Astrocyte (in vitro differentiated cells and primary cell): ENCODE data around the gene KLHL26. TPM values are rescaled to one million over a fixed set of nuclear protein-coding genes. Genes with fewer than 3 reads are reported as not detected.

ENCODE experiments used
- DNase-seq: peaks from one replicate; pipeline ENCODE4 v3.0.0-alpha.2; 2010; ENCODE audit warnings: low read depth
- FAIRE-seq: peaks from 2 replicates; lab custom pipeline; 2011; peaks lifted over from hg19 to GRCh38; lab: Jason Lieb, UNC
- H2AFZ ChIP-seq: 2 replicates; pipeline ENCODE4 v1.6.0; 2012; ENCODE audit warnings: low read depth, low read length, inconsistent platforms
- H3K27ac ChIP-seq: 2 replicates; pipeline ENCODE4 v1.5.1; 2011; ENCODE audit warnings: low read depth, low read length, inconsistent platforms
- H3K27me3 ChIP-seq: 2 replicates; pipeline ENCODE4 v1.6.0; 2011; ENCODE audit warnings: low read length, inconsistent platforms; ENCODE audit not compliant: insufficient read depth
- H3K36me3 ChIP-seq: 2 replicates; pipeline ENCODE4 v1.5.1; 2011; ENCODE audit warnings: low read length, inconsistent platforms; ENCODE audit not compliant: insufficient read depth
- H3K4me1 ChIP-seq: 2 replicates; pipeline ENCODE4 v1.5.1; 2011; ENCODE audit warnings: low read length, inconsistent platforms; ENCODE audit not compliant: insufficient read depth
- H3K4me2 ChIP-seq: 2 replicates; pipeline ENCODE4 v1.6.0; 2012; ENCODE audit warnings: low read length, inconsistent platforms
- H3K4me3 ChIP-seq: 2 replicates; pipeline ENCODE4 v1.5.1; 2011; ENCODE audit warnings: low read depth, mild to moderate bottlenecking, low read length, inconsistent platforms; ENCODE audit not compliant: insufficient read depth
- H3K79me2 ChIP-seq: 2 replicates; pipeline ENCODE4 v1.6.0; 2012; ENCODE audit warnings: mild to moderate bottlenecking, low read length, inconsistent platforms; ENCODE audit not compliant: insufficient read depth
- H3K9ac ChIP-seq: 2 replicates; pipeline ENCODE4 v1.6.0; 2012; ENCODE audit warnings: mild to moderate bottlenecking, low read length, inconsistent platforms
- H3K9me3 ChIP-seq: 2 replicates; pipeline ENCODE4 v1.5.1; 2012; ENCODE audit warnings: low read depth, mild to moderate bottlenecking, low read length, inconsistent platforms; ENCODE audit not compliant: insufficient read depth
- H4K20me1 ChIP-seq: 2 replicates; pipeline ENCODE4 v1.6.0; 2012; ENCODE audit warnings: low read length, inconsistent platforms; ENCODE audit not compliant: insufficient read depth
- H3K27ac Mint-ChIP-seq: one replicate; pipeline ENCODE4 v1.8.0; 2021; ENCODE audit warnings: mild to moderate bottlenecking, mixed read lengths; ENCODE audit not compliant: unreplicated experiment
- H3K27me3 Mint-ChIP-seq: one replicate; pipeline ENCODE4 v1.8.0; 2021; ENCODE audit warnings: low read depth, mixed read lengths; ENCODE audit not compliant: unreplicated experiment
- H3K36me3 Mint-ChIP-seq: one replicate; pipeline ENCODE4 v1.8.0; 2021; ENCODE audit warnings: low read depth, mixed read lengths; ENCODE audit not compliant: unreplicated experiment
- H3K4me1 Mint-ChIP-seq: one replicate; pipeline ENCODE4 v1.8.0; 2021; ENCODE audit warnings: low read depth, mixed read lengths; ENCODE audit not compliant: unreplicated experiment
- H3K4me3 Mint-ChIP-seq: one replicate; pipeline ENCODE4 v1.8.0; 2021; ENCODE audit warnings: mild to moderate bottlenecking, moderate library complexity, mixed read lengths; ENCODE audit not compliant: unreplicated experiment
- H3K9me3 Mint-ChIP-seq: one replicate; pipeline ENCODE4 v1.8.0; 2021; ENCODE audit warnings: mild to moderate bottlenecking, mixed read lengths; ENCODE audit not compliant: unreplicated experiment
- CTCF ChIP-seq: IDR thresholded peaks from 2 replicates; pipeline ENCODE4 v1.5.1; 2011; ENCODE audit warnings: low read depth, mild to moderate bottlenecking, inconsistent platforms, low read length, moderate library complexity; ENCODE audit not compliant: insufficient read depth
- EZH2 ChIP-seq: IDR thresholded peaks from 2 replicates; pipeline ENCODE4 v1.6.1; 2012; ENCODE audit warnings: mild to moderate bottlenecking, low read length, inconsistent platforms; ENCODE audit not compliant: insufficient read depth
- total RNA-seq: library from RNA; stranded (reverse); gene quantifications from 2 replicates; pipeline ENCODE4 v1.2.1, GENCODE V29; 2021

Gene KLHL26
- total RNA-seq, 1 donor from 2014 or later = 4.4 TPM

DNA sequence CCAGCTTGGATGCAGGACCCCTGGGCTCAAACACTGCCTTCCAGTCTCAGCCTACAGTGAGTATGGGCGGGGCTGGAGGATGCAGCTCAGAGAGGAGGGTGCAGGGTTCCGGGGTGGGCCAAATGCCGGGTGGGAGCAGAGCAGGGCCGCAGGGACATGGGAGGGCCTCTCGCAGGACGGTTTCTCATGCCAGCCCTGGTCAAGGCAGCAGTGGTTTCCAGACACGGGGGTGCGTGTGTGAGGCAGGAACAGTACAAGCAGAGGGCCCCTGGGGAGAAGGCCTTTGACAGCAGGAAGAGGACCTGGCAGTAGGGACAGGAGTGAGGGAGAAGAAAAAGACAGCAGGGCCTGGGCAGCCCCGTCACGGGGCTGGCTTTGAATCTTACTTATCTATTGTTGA is 80.8 kb downstream of the KLHL26 start:
- DNase-seq = no peak
- peaks cover 13% of the 10 kb centered on the region for H3K79me2 ChIP-seq
- H3K36me3 ChIP-seq = no peaks in the 10 kb centered on the region
- no peak for TF ChIP-seq CTCF
- TF ChIP-seq EZH2 = no peak
- H3K27me3 ChIP-seq = no peaks in the 10 kb centered on the region
- H3K9ac ChIP-seq = no peak overlapping the region
- H3K27ac ChIP-seq = no peak overlapping the region
- Mint-ChIP-seq H3K4me1 (peaks cover 4% of the 10 kb centered on the region), H3K27ac (no peak overlapping the region), H3K36me3 (peaks cover 15% of the 10 kb centered on the region), H3K9me3 (peaks cover 2% of the 10 kb centered on the region), H3K27me3 (peaks cover 2% of the 10 kb centered on the region), H3K4me3 (no peak overlapping the region)
- no peak overlapping the region for H2AFZ ChIP-seq
- no peaks in the 10 kb centered on the region for H3K9me3 ChIP-seq
- H3K4me3 ChIP-seq = no peak overlapping the region
- H4K20me1 ChIP-seq = peaks cover 79% of the 10 kb centered on the region
- H3K4me1 ChIP-seq = no peaks in the 10 kb centered on the region
- FAIRE-seq = no peak
- no peak overlapping the region for H3K4me2 ChIP-seq

GRCh38 chr19:18718015-18718526 is 81.2 kb downstream of the KLHL26 start:
- no peak overlapping the region for H3K27ac ChIP-seq
- H4K20me1 ChIP-seq = peaks cover 77% of the 10 kb centered on the region
- no peak overlapping the region for H2AFZ ChIP-seq
- no peaks in the 10 kb centered on the region for H3K9me3 ChIP-seq
- TF ChIP-seq CTCF (no peak), EZH2 (no peak)
- H3K4me3 ChIP-seq = no peak overlapping the region
- H3K4me2 ChIP-seq = no peak overlapping the region
- DNase-seq (no peak), FAIRE-seq (no peak)
- Mint-ChIP-seq H3K27me3 (peaks cover 2% of the 10 kb centered on the region), H3K27ac (no peak overlapping the region), H3K9me3 (peaks cover 2% of the 10 kb centered on the region), H3K36me3 (peaks cover 16% of the 10 kb centered on the region), H3K4me3 (no peak overlapping the region), H3K4me1 (peaks cover 2% of the 10 kb centered on the region)
- no peaks in the 10 kb centered on the region for H3K4me1 ChIP-seq
- peaks cover 13% of the 10 kb centered on the region for H3K79me2 ChIP-seq
- no peaks in the 10 kb centered on the region for H3K36me3 ChIP-seq
- H3K27me3 ChIP-seq = no peaks in the 10 kb centered on the region
- no peak overlapping the region for H3K9ac ChIP-seq

GRCh38 chr19:18718846-18719458 is 82.1 kb downstream of the KLHL26 start:
- H3K27ac ChIP-seq = no peak overlapping the region
- no peak for FAIRE-seq

More at GRCh38 chr19:18718846-18719458, 82.1 kb downstream of the KLHL26 start:
- H3K4me1 Mint-ChIP-seq = no peaks in the 10 kb centered on the region
- Histone ChIP-seq H4K20me1 (peaks cover 77% of the 10 kb centered on the region), H3K9ac (no peak overlapping the region), H3K79me2 (peaks cover 18% of the 10 kb centered on the region), H3K4me3 (no peak overlapping the region), H3K27me3 (no peaks in the 10 kb centered on the region), H2AFZ (no peak overlapping the region), H3K4me1 (no peaks in the 10 kb centered on the region), H3K36me3 (no peaks in the 10 kb centered on the region), H3K9me3 (no peaks in the 10 kb centered on the region), H3K4me2 (no peak overlapping the region)
- TF ChIP-seq EZH2 (no peak), CTCF (no peak)
- H3K27me3 Mint-ChIP-seq = peaks cover 2% of the 10 kb centered on the region
- peaks cover 2% of the 10 kb centered on the region for H3K9me3 Mint-ChIP-seq
- no peak for DNase-seq
- H3K4me3 Mint-ChIP-seq = no peak overlapping the region
- H3K27ac Mint-ChIP-seq = no peak overlapping the region
- peaks cover 16% of the 10 kb centered on the region for H3K36me3 Mint-ChIP-seq
